Epithelial cell of esophagus (primary cell): ENCODE data around the gene TAOK2.

Source experiments
- DNase-seq: peaks from one replicate; pipeline ENCODE4 v3.0.0; 2010; ENCODE audit warnings: low read depth
- H3K4me3 ChIP-seq: 2 replicates; pipeline ENCODE4 v1.5.1; 2011; ENCODE audit warnings: mild to moderate bottlenecking, low read length, control low read depth
- TF ChIP-seq, protein P1 (sequence below): IDR thresholded peaks from 2 replicates; pipeline ENCODE4 v1.5.1; 2011; ENCODE audit warnings: low read depth, mild to moderate bottlenecking, low read length, control low read depth, inconsistent platforms; ENCODE audit not compliant: insufficient read depth; ENCODE audit errors: missing control alignments

TAOK2 gene

GRCh38 chr16:30006095-30006473 lies 32.4 kb downstream of the TAOK2 start:
- no peak overlapping the region for H3K4me3 ChIP-seq
- DNase-seq = no peak
- TF ChIP-seq, protein P1, sequence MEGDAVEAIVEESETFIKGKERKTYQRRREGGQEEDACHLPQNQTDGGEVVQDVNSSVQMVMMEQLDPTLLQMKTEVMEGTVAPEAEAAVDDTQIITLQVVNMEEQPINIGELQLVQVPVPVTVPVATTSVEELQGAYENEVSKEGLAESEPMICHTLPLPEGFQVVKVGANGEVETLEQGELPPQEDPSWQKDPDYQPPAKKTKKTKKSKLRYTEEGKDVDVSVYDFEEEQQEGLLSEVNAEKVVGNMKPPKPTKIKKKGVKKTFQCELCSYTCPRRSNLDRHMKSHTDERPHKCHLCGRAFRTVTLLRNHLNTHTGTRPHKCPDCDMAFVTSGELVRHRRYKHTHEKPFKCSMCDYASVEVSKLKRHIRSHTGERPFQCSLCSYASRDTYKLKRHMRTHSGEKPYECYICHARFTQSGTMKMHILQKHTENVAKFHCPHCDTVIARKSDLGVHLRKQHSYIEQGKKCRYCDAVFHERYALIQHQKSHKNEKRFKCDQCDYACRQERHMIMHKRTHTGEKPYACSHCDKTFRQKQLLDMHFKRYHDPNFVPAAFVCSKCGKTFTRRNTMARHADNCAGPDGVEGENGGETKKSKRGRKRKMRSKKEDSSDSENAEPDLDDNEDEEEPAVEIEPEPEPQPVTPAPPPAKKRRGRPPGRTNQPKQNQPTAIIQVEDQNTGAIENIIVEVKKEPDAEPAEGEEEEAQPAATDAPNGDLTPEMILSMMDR = no peak

- no peak overlapping the region for H3K4me3 ChIP-seq
- DNase-seq = no peak
- TF ChIP-seq, protein P1 = no peak
These were observed 33.1 kb downstream of the TAOK2 start for GRCh38 chr16:30006659-30007377.

- DNase-seq = no peak
- H3K4me3 ChIP-seq = no peak overlapping the region
- TF ChIP-seq, protein P1 = no peak
These were observed 33.8 kb downstream of the TAOK2 start for GRCh38 chr16:30007378-30007895.

- no peak overlapping the region for H3K4me3 ChIP-seq
- TF ChIP-seq, protein P1 = no peak
- no peak for DNase-seq
These were observed 35.6 kb downstream of the TAOK2 start for GRCh38 chr16:30009085-30009862.

GRCh38 chr16:30009990-30010843 lies 36.5 kb downstream of the TAOK2 start:
- TF ChIP-seq, protein P1 = no peak
- H3K4me3 ChIP-seq = no peak overlapping the region
- no peak for DNase-seq

DNA sequence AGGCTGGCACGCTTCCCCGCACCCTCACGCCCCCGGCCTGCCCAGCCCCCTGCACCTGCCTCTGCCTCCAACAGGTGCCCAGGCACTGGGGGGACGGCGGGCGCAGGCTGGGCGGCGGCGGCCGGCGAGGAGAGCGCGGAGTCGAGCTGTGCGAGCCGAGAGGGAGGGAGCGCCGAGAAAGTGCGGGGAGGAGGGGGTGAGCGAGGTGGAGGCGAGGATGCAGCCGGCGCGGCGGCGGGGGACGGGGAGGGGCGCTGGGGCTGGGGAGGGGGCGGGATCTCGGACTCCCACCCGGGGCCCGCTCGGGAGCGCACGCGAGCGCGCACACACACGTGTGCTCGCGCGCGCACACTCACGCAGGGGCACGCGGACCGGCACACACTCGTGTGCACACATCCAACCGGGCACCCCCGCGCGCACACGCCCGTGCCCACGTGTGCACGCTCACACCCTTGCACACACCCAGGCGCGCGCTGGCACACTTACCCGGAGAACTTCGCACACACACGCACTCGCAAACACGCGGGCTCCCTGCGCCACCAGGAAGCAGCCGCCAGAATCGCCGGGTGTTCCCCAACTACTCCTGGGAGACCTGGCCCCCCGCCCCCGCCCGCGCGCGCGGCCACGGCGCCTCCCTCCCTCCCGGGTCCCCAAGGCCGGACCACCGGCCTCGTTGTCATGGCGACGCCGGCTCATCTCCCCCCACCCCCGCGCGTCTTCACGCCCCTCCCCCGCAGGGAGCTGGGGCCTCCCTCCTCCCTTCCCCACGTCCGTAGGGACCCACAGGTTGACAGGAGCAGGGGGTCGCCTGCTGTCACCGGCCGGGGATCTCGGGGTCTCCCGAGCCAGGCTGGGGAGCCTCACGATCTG lies 37.4 kb downstream of the TAOK2 start, which contains the start of gene DOC2A:
TSS of gene DOC2A (minus strand) at position 184 of the 870 bp plus-strand sequence. CDS start 805 bp downstream, outside the sequence.
- TF ChIP-seq, protein P1 = no peak
- DNase-seq = no peak
- peak within 1 kb of the TSS; percentile 25 for H3K4me3 ChIP-seq
